ENCODE measurements around the gene KLHL25. TPM values are rescaled to one million over a fixed set of nuclear protein-coding genes. Genes with fewer than 3 reads are reported as not detected.
A peak's percentile ranks its signal among the peaks of the same experiment; 100 is the strongest.

Gene KLHL25
- total and polyA plus RNA-seq, 2 of the 8 experiments (the other 6 are each of a cell fraction or from before 2014, with no cell fraction given) = 16.5 to 22.0 TPM

DNA sequence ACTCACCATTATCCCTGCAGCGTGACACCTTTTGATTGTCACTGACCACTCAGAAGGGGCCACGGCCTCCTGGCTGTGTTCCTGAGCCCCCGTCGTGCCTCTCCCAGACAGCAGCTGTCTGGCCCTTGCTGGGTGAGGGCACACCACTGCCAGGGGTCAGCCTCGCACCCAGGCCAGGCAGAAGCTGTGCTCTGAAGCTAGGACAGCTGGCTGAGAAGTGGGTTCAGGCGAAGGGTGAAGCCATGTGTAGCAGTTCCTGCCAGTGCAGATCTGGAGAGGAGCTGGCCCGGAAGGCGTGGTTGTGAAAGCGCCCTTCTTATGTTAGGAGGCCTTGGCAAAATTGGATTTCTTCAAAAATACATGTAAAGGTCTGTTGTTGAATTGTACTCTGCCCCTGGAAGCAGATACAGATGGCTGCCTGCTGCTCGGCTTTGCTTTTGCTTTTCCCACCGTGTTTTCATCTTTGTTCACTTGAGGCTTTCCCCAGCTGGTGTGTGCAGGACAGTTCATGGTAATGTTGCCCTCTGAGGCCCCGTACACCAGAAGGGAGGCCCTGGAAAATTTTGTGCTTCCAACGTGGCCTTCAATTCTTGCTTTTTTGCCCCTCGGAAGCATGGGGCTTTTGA is 49.1 kb downstream of the KLHL25 start:
- no peaks in the 10 kb centered on the region for H3K27me3 ChIP-seq (replicated peaks in 1 of 4; ENCODE audit: control insufficient read depth in 3 of 4, extremely low read depth in 1 of 4, insufficient read depth in 3 of 4, low read length in 3 of 4)
- H2AFZ ChIP-seq (ENCODE audit: low read length) = no peak overlapping the region
- peaks cover 3 to 30% (median 16%) of the 10 kb centered on the region in 4 experiments; a peak in 6 of 8 replicates for H3K36me3 ChIP-seq (ENCODE audit: control insufficient read depth in 2 of 4, insufficient read depth in 4 of 4, low read length in 3 of 4)
- no peak overlapping the region for H4K5ac ChIP-seq (ENCODE audit: insufficient read length, low read depth, low read length)
- no peak overlapping the region for H2BK12ac ChIP-seq (ENCODE audit: low read depth, low read length)
- no peak overlapping the region for H3K4me2 ChIP-seq (ENCODE audit: insufficient read depth in 1 of 2, low read depth in 2 of 2, low read length in 2 of 2)
- H3K56ac ChIP-seq (replicated peaks; ENCODE audit: insufficient read length, low read depth, low read length) = no peak overlapping the region
- no peak overlapping the region for H2BK20ac ChIP-seq (ENCODE audit: low read length)
- ChIA-PET CTCF (ENCODE audit: partially characterized antibody) (interaction anchor here (1.1 kb wide), 1 partner anchor 16 kb away, joined by 6 read pairs; no protein-coding TSS in a partner anchor), POLR2A (ENCODE audit: partially characterized antibody) (interaction anchor here (0.7 kb wide), 1 partner anchor 222 kb away, joined by 3 read pairs; no protein-coding TSS in a partner anchor)
- no peak overlapping the region for H4K8ac ChIP-seq (ENCODE audit: extremely low read depth, insufficient read depth, low read length)
- H3K4ac ChIP-seq (replicated peaks; ENCODE audit: insufficient read length, low read depth, low read length) = no peak overlapping the region
- DNase-seq (ENCODE audit: low read depth in 1 of 2, low spot score in 2 of 2) = no peak
- no peaks in the 10 kb centered on the region; the same call in 1 of the 2 replicates for H3K79me1 ChIP-seq (ENCODE audit: low read depth, low read length)
- no peak overlapping the region for H3K14ac ChIP-seq (ENCODE audit: insufficient read length)
- peaks cover 0 to 2% of the 10 kb centered on the region in 2 experiments for H4K20me1 ChIP-seq (replicated peaks in 1 of 2; ENCODE audit: control insufficient read depth in 1 of 2, insufficient read depth in 2 of 2, low read length in 2 of 2)
- H2BK120ac ChIP-seq (replicated peaks; ENCODE audit: low read depth, low read length) = no peak overlapping the region
- H2AK5ac ChIP-seq (ENCODE audit: low read depth, low read length) = no peak overlapping the region
- no peaks in the 10 kb centered on the region for H3K79me2 ChIP-seq (ENCODE audit: control insufficient read depth in 1 of 2, insufficient read depth in 2 of 2, low read length in 2 of 2)
- no peaks in the 10 kb centered on the region for H3K23me2 ChIP-seq (ENCODE audit: low read depth, low read length)
- no peak overlapping the region for H4K91ac ChIP-seq (replicated peaks; ENCODE audit: insufficient read length, low read length)
- no peak overlapping the region for H2BK15ac ChIP-seq (ENCODE audit: low read length)
- no peak overlapping the region for H3K23ac ChIP-seq (ENCODE audit: insufficient read length)
- H3K9ac ChIP-seq (replicated peaks in 1 of 4; ENCODE audit: extremely low read depth in 1 of 4, low read depth in 3 of 4, low read length in 3 of 4) = no peak overlapping the region
- no peak overlapping the region for H3K18ac ChIP-seq (ENCODE audit: extremely low read depth, low read length)
- 88% methylated on average over 14 of the region's 14 CpGs; no CpG with 5 or more reads in 1 of the 2 experiments for WGBS, 2 experiments (ENCODE audit: extremely low coverage in 1 of 2, insufficient coverage in 1 of 2, insufficient read length in 1 of 2, insufficient replicate concordance in 2 of 2, low coverage in 1 of 2, low lambda C conversion rate in 2 of 2, missing lambda C conversion rate in 1 of 2)
- H3K4me1 ChIP-seq (replicated peaks in 1 of 4; ENCODE audit: control insufficient read depth in 3 of 4, insufficient read depth in 4 of 4, low read length in 3 of 4) = peaks cover 6 to 23% (median 16%) of the 10 kb centered on the region in 4 experiments
- no peak for FAIRE-seq
- H2BK5ac ChIP-seq (ENCODE audit: low read depth, low read length) = no peak overlapping the region
- no peak for TF ChIP-seq CBX5 (IDR thresholded peaks at IDR 0.05; ENCODE audit: low read depth, low read length)
- TF ChIP-seq POLR2A (IDR thresholded peaks at IDR 0.05; ENCODE audit: control extremely low read depth in 1 of 2, low read depth in 2 of 2, low read length in 2 of 2) = peak in 1 of 2 experiments; percentile 16; a peak in 1 of 3 replicates
- H3K9me3 ChIP-seq (ENCODE audit: insufficient read depth in 2 of 2, low read depth in 1 of 2, low read length in 1 of 2) = no peaks in the 10 kb centered on the region
- no peak overlapping the region for H3K27ac ChIP-seq (ENCODE audit: low read depth, low read length)
- H3K4me3 ChIP-seq (ENCODE audit: extremely low read depth in 1 of 4, insufficient read depth in 2 of 4, low read depth in 3 of 4, low read length in 4 of 4) = no peak overlapping the region
